GM12801 (cell line): ENCODE results near the gene SCT.

Experiments
- CTCF ChIP-seq: IDR thresholded peaks from one replicate; pipeline ENCODE4 v1.5.1; 2011; ENCODE audit warnings: control low read depth; ENCODE audit not compliant: insufficient read length; ENCODE audit errors: extremely low read depth

The SCT gene

GRCh38 chr11:660281-660680, 33.3 kb upstream of the SCT start:
- no peak for TF ChIP-seq CTCF

GRCh38 chr11:659532-660085, 32.6 kb upstream of the SCT start:
- no peak for TF ChIP-seq CTCF

GRCh38 chr11:657691-658126, 30.7 kb upstream of the SCT start:
- TF ChIP-seq CTCF = no peak

- no peak for TF ChIP-seq CTCF
Observed at GRCh38 chr11:656866-657265, 29.9 kb upstream of the SCT start.

GRCh38 chr11:656426-656825, 29.4 kb upstream of the SCT start:
- TF ChIP-seq CTCF = no peak

GRCh38 chr11:655036-655726, 28.2 kb upstream of the SCT start:
- TF ChIP-seq CTCF = no peak

GRCh38 chr11:653837-654236, 26.9 kb upstream of the SCT start:
- no peak for TF ChIP-seq CTCF

GRCh38 chr11:650482-650881, 23.5 kb upstream of the SCT start:
- no peak for TF ChIP-seq CTCF
